Transverse colon (tissue), 4 donors: ENCODE data around the gene TMEM187.

Experiments used
- CTCF ChIP-seq, 5 experiments: fragments of 200-600 bp in 3 of 5; fragments of 450-650 bp in 2 of 5; sonication (generic) in 3 of 5; IDR thresholded peaks; 1 replicate in 2 of 5; 2 replicates in 3 of 5; pipeline ENCODE4 v1.5.1; 2016 to 2017; ENCODE audit warnings: antibody characterized with exemption in 5 of 5, inconsistent platforms in 3 of 5, mild to moderate bottlenecking in 2 of 5, moderate library complexity in 1 of 5
- EP300 ChIP-seq: sonication (generic); formaldehyde crosslinking; IDR thresholded peaks from one replicate; pipeline ENCODE4 v1.6.1; 2017; ENCODE audit warnings: antibody characterized with exemption, low read depth
- POLR2A ChIP-seq: fragments of 450-650 bp; IDR thresholded peaks from one replicate; pipeline ENCODE4 v1.6.1; 2016; ENCODE audit warnings: antibody characterized with exemption, mild to moderate bottlenecking, moderate library complexity
- POLR2AphosphoS5 ChIP-seq, 3 donors: sonication (generic); formaldehyde crosslinking; IDR thresholded peaks; one replicate each; pipeline ENCODE4 v1.6.1; 2016; ENCODE audit warnings: antibody characterized with exemption in 3 of 3

- TF ChIP-seq CTCF (IDR thresholded peaks at IDR 0.05) (no peak), POLR2A (no peak), POLR2AphosphoS5 (IDR thresholded peaks at IDR 0.05) (no peak), EP300 (no peak)
Observed at GRCh38 chrX:153968754-153969124, 3.8 kb upstream of the TMEM187 start.
